Kidney (tissue), 14 donors: ENCODE measurements around the gene PPP1R14C. TPM values are rescaled to one million over a fixed set of nuclear protein-coding genes. Genes with fewer than 3 reads are reported as not detected.

Experiments
- DNase-seq, 5 donors: peaks; one replicate each; pipeline ENCODE4 v3.0.0-alpha.2; 2013 to 2020
- FAIRE-seq: peaks from 2 replicates; lab custom pipeline; 2012; peaks lifted over from hg19 to GRCh38; lab: Jason Lieb, UNC
- H3K27ac ChIP-seq, 2 donors: one replicate each; pipeline ENCODE4 v1.7.0; 2013; ENCODE audit warnings: low read depth in 2 of 2, low read length in 2 of 2, inconsistent platforms in 1 of 2
- H3K27me3 ChIP-seq: one replicate; pipeline ENCODE4 v1.7.1; 2013; ENCODE audit warnings: low read length, inconsistent platforms; ENCODE audit not compliant: control insufficient read depth, insufficient read depth
- H3K36me3 ChIP-seq, 3 donors: one replicate each; pipeline versions ENCODE4 v1.7.0 to v1.7.1; 2013; ENCODE audit warnings: low read length in 3 of 3, control low read depth in 1 of 3, inconsistent platforms in 1 of 3; ENCODE audit not compliant: insufficient read depth in 3 of 3, control insufficient read depth in 2 of 3
- H3K4me1 ChIP-seq, 3 donors: one replicate each; pipeline versions ENCODE4 v1.7.0 to v1.7.1; 2013; ENCODE audit warnings: low read length in 3 of 3, inconsistent platforms in 1 of 3, low read depth in 1 of 3; ENCODE audit not compliant: control insufficient read depth in 2 of 3, insufficient read depth in 2 of 3
- H3K4me3 ChIP-seq, 3 donors: one replicate each; pipeline versions ENCODE4 v1.7.0 to v1.8.1; 2013; ENCODE audit warnings: low read length in 3 of 3, control low read depth in 1 of 3, inconsistent platforms in 1 of 3
- H3K9ac ChIP-seq, 3 donors: one replicate each; pipeline versions ENCODE4 v1.7.0 to v1.7.1; 2013; ENCODE audit warnings: low read length in 3 of 3, control low read depth in 1 of 3, inconsistent platforms in 1 of 3
- H3K9me3 ChIP-seq, 3 donors: one replicate each; pipeline versions ENCODE4 v1.7.0 to v1.7.1; 2013; ENCODE audit warnings: low read length in 3 of 3, control low read depth in 1 of 3, inconsistent platforms in 1 of 3; ENCODE audit not compliant: control insufficient read depth in 2 of 3, insufficient read depth in 1 of 3
- CTCF ChIP-seq: IDR thresholded peaks from 3 replicates; pipeline ENCODE4 v1.5.1; 2012; ENCODE audit warnings: mild to moderate bottlenecking, moderate library complexity, borderline replicate concordance; ENCODE audit not compliant: insufficient read depth; ENCODE audit errors: extremely low read depth
- intact Hi-C: fragments of 100-400 bp; cut with DNase I; formaldehyde crosslinking; loops from one replicate; pipeline ENCODE4 v1.11.1; 2022
- polyA plus RNA-seq: library from polyadenylated mRNA; stranded (reverse); fragments of 350-450 nt; fragmentation: Illumina TruSeq; extraction: RNeasy Lipid Tissue Mini Kit (QIAGEN cat#74804); gene quantifications from one replicate; pipeline ENCODE4 v1.2.3, GENCODE V29; 2014; ENCODE audit warnings: low read depth, low replicate concordance; ENCODE audit not compliant: insufficient read depth
- total RNA-seq: library from RNA; stranded (reverse); fragmentation: NEBNext Ultra II Directional; extraction: Animal tissue kit (Norgen Biotek cat#: 25700); gene quantifications from one replicate; pipeline ENCODE4 v1.2.1, GENCODE V29; 2021
- donor health status: control.
- donor health status: control.
- donor health status: control.
- donor health status: control.
- donor health status: control.
- donor health status: DM: yes; HTN: yes; CAD: no.
- donor health status: Normal renal cell carcinoma (clear cell type).

The PPP1R14C gene
- total and polyA plus RNA-seq, 2 donors from 2014 or later, result 6.5 to 15.8 TPM

- Histone ChIP-seq H3K4me1 (no peaks in the 10 kb centered on the region), H3K9ac (no peak overlapping the region), H3K4me3 (no peak overlapping the region), H3K27me3 (no peaks in the 10 kb centered on the region), H3K27ac (no peak overlapping the region), H3K36me3 (no peaks in the 10 kb centered on the region), H3K9me3 (no peaks in the 10 kb centered on the region)
- FAIRE-seq (no peak), DNase-seq (peak in 3 of 5 donors; percentile 29 to 74 (median 73))
- intact Hi-C loops, result no loop called here
- TF ChIP-seq CTCF, result no peak
Measured at GRCh38 chr6:150228072-150228733, 85.4 kb downstream of the PPP1R14C start.

- intact Hi-C loops, result no loop called here
- Histone ChIP-seq H3K4me1 (no peaks in the 10 kb centered on the region), H3K27me3 (no peaks in the 10 kb centered on the region), H3K9me3 (no peaks in the 10 kb centered on the region), H3K9ac (no peak overlapping the region), H3K27ac (no peak overlapping the region), H3K4me3 (no peak overlapping the region), H3K36me3 (no peaks in the 10 kb centered on the region)
- DNase-seq (peak in 2 of 5 donors; percentile 41 to 55), FAIRE-seq (no peak)
- TF ChIP-seq CTCF, result no peak
Measured at GRCh38 chr6:150229436-150230163, 86.8 kb downstream of the PPP1R14C start.

- no peak overlapping the region for H3K9ac ChIP-seq
- intact Hi-C loops, result no loop called here
- DNase-seq, result no peak
- no peaks in the 10 kb centered on the region for H3K27me3 ChIP-seq
- no peaks in the 10 kb centered on the region for H3K36me3 ChIP-seq
- no peaks in the 10 kb centered on the region for H3K4me1 ChIP-seq
- H3K4me3 ChIP-seq, result no peak overlapping the region
- no peaks in the 10 kb centered on the region for H3K9me3 ChIP-seq
- FAIRE-seq, result no peak
- TF ChIP-seq CTCF, result no peak
- no peak overlapping the region for H3K27ac ChIP-seq
Measured at GRCh38 chr6:150230164-150230561, 87.3 kb downstream of the PPP1R14C start.
